ENCODE data around the gene ALDOB. TPM values are rescaled to one million over a fixed set of nuclear protein-coding genes. Genes with fewer than 3 reads are reported as not detected.

ALDOB gene
- total and polyA plus RNA-seq, 4 donors: 527 to 2,132 (median 1,808) TPM

GRCh38 chr9:101462558-101462957, 27.0 kb upstream of the ALDOB start:
- peaks cover 0 to 6% (median 2%) of the 10 kb centered on the region in 4 donors for H3K4me1 ChIP-seq (ENCODE audit: control insufficient read depth in 4 of 4, insufficient read depth in 4 of 4, low read length in 3 of 4)
- TF ChIP-seq JUND (IDR thresholded peaks at IDR 0.05) (no peak), FOXA2 (IDR thresholded peaks at IDR 0.05) (no peak), CTCF (IDR thresholded peaks at IDR 0.05; ENCODE audit: low read depth, low read length, missing input control) (no peak), NR2F2 (IDR thresholded peaks at IDR 0.05) (no peak), TAF1 (conservative IDR thresholded peaks at IDR 0.05) (no peak), REST (IDR thresholded peaks at IDR 0.05) (no peak)
- no peak overlapping the region for H3K4me3 ChIP-seq (ENCODE audit: low read depth in 1 of 3, low read length in 3 of 3)
- H3K9me3 ChIP-seq (ENCODE audit: control insufficient read depth in 4 of 4, low read length in 3 of 4): no peaks in the 10 kb centered on the region
- 78% methylated on average over 5 of the region's 5 CpGs for WGBS
- H3K36me3 ChIP-seq (ENCODE audit: control insufficient read depth in 4 of 4, insufficient read depth in 3 of 4, low read depth in 1 of 4, low read length in 3 of 4): no peaks in the 10 kb centered on the region
- H3K27me3 ChIP-seq (ENCODE audit: control insufficient read depth in 4 of 4, insufficient read depth in 4 of 4, low read length in 3 of 4): no peaks in the 10 kb centered on the region
- no peak for DNase-seq (ENCODE audit: low spot score)
- no peak overlapping the region for H3K27ac ChIP-seq (ENCODE audit: low read depth in 1 of 2, low read length in 2 of 2)
- no peak overlapping the region for H3K9ac ChIP-seq (ENCODE audit: low read depth in 1 of 2, low read length in 2 of 2)

- no peak overlapping the region for H3K27ac ChIP-seq (ENCODE audit: low read depth in 1 of 2, low read length in 2 of 2)
- no peaks in the 10 kb centered on the region for H3K27me3 ChIP-seq (ENCODE audit: control insufficient read depth in 4 of 4, insufficient read depth in 4 of 4, low read length in 3 of 4)
- H3K9me3 ChIP-seq (ENCODE audit: control insufficient read depth in 4 of 4, low read length in 3 of 4): no peaks in the 10 kb centered on the region
- no peak for TF ChIP-seq CTCF (IDR thresholded peaks at IDR 0.05; ENCODE audit: low read depth, low read length, missing input control)
- no peak for TF ChIP-seq YY1 (IDR thresholded peaks at IDR 0.05)
- TF ChIP-seq ZBTB33 (IDR thresholded peaks at IDR 0.05): no peak
- TF ChIP-seq ATF3 (IDR thresholded peaks at IDR 0.05): no peak
- H3K4me3 ChIP-seq (ENCODE audit: low read depth in 1 of 3, low read length in 3 of 3): no peak overlapping the region
- no peaks in the 10 kb centered on the region for H3K36me3 ChIP-seq (ENCODE audit: control insufficient read depth in 4 of 4, insufficient read depth in 3 of 4, low read depth in 1 of 4, low read length in 3 of 4)
- 33% methylated on average over 4 of the region's 4 CpGs for WGBS
- H3K4me1 ChIP-seq (ENCODE audit: control insufficient read depth in 4 of 4, insufficient read depth in 4 of 4, low read length in 3 of 4): peaks cover 0 to 11% (median 2%) of the 10 kb centered on the region in 4 donors
- no peak overlapping the region for H3K9ac ChIP-seq (ENCODE audit: low read depth in 1 of 2, low read length in 2 of 2)
- DNase-seq (ENCODE audit: low spot score): no peak
These were observed 25.4 kb upstream of the ALDOB start for GRCh38 chr9:101460965-101461364.
